Keratinocyte (primary cell): ENCODE measurements around the gene RPS18. TPM values are rescaled to one million over a fixed set of nuclear protein-coding genes. Genes with fewer than 3 reads are reported as not detected.

ENCODE experiments used
- DNase-seq: peaks from one replicate; pipeline ENCODE4 v3.0.0-alpha.2; 2011; ENCODE audit warnings: low read depth, missing footprints, low spot score
- FAIRE-seq: peaks from 2 replicates; lab custom pipeline; 2011; peaks lifted over from hg19 to GRCh38; lab: Jason Lieb, UNC
- H2AFZ ChIP-seq: 2 replicates; pipeline ENCODE4 v1.6.0; 2012; ENCODE audit warnings: low read length, control low read depth, inconsistent platforms; ENCODE audit not compliant: control insufficient read depth
- H3K27ac ChIP-seq: 2 replicates; pipeline ENCODE4 v1.5.1; 2011; ENCODE audit warnings: low read length; ENCODE audit not compliant: control insufficient read depth, insufficient read depth
- H3K27me3 ChIP-seq: 3 replicates; pipeline ENCODE4 v1.6.0; 2011; ENCODE audit warnings: low read length; ENCODE audit not compliant: control insufficient read depth, insufficient read depth; ENCODE audit errors: extremely low read depth
- H3K36me3 ChIP-seq, 2 experiments: 2 replicates in 1 of 2; 3 replicates in 1 of 2; pipeline ENCODE4 v1.5.1; 2011; ENCODE audit warnings: low read length in 2 of 2, mild to moderate bottlenecking in 1 of 2; ENCODE audit not compliant: control insufficient read depth in 2 of 2, insufficient read depth in 2 of 2; ENCODE audit errors: extremely low read depth in 1 of 2
- H3K4me1 ChIP-seq: 3 replicates; pipeline ENCODE4 v1.5.1; 2011; ENCODE audit warnings: low read length; ENCODE audit not compliant: control insufficient read depth, insufficient read depth; ENCODE audit errors: extremely low read depth
- H3K4me2 ChIP-seq: 3 replicates; pipeline ENCODE4 v1.6.0; 2011; ENCODE audit warnings: low read depth, low read length; ENCODE audit not compliant: control insufficient read depth, insufficient read depth; ENCODE audit errors: extremely low read depth
- H3K4me3 ChIP-seq, 3 experiments: fragments of 200-600 bp in 1 of 3; sonication (generic) in 1 of 3; 2 replicates in 2 of 3; 3 replicates in 1 of 3; pipeline ENCODE4 v1.5.1; 2011 to 2016; ENCODE audit warnings: low read length in 3 of 3, mild to moderate bottlenecking in 3 of 3, control low read depth in 2 of 3, inconsistent platforms in 1 of 3, low read depth in 1 of 3, mixed read lengths in 1 of 3, mixed run types in 1 of 3, moderate library complexity in 1 of 3; ENCODE audit not compliant: control insufficient read depth in 2 of 3, insufficient read depth in 2 of 3; ENCODE audit errors: extremely low read depth in 1 of 3
- H3K79me2 ChIP-seq: 2 replicates; pipeline ENCODE4 v1.6.0; 2012; ENCODE audit warnings: low read length; ENCODE audit not compliant: control insufficient read depth, insufficient read depth
- H3K9ac ChIP-seq: 3 replicates; pipeline ENCODE4 v1.6.0; 2011; ENCODE audit warnings: low read length; ENCODE audit not compliant: control insufficient read depth, insufficient read depth; ENCODE audit errors: extremely low read depth
- H3K9me1 ChIP-seq: 3 replicates; pipeline ENCODE4 v1.6.0; 2011; ENCODE audit warnings: low read length; ENCODE audit not compliant: control insufficient read depth, insufficient read depth; ENCODE audit errors: extremely low read depth
- H3K9me3 ChIP-seq: 2 replicates; pipeline ENCODE4 v1.5.1; 2012; ENCODE audit warnings: low read depth, low read length; ENCODE audit not compliant: control insufficient read depth
- H4K20me1 ChIP-seq: 3 replicates; pipeline ENCODE4 v1.6.0; 2011; ENCODE audit warnings: low read length; ENCODE audit not compliant: control insufficient read depth, insufficient read depth; ENCODE audit errors: extremely low read depth
- EZH2 ChIP-seq: IDR thresholded peaks from one replicate; pipeline ENCODE4 v1.6.1; 2012; ENCODE audit warnings: inconsistent platforms, mild to moderate bottlenecking, low read length, moderate library complexity
- dilution Hi-C: fragments of 300-500 bp; cut with MboI; formaldehyde crosslinking; loops from one replicate; pipeline ENCODE4 v1.7.0; 2020; ENCODE audit warnings: low sequenced_read_pairs; ENCODE audit not compliant: extremely low pct_ligation_motif_present
- polyA plus RNA-seq, 5 experiments: library from polyadenylated mRNA; depleted of rRNA in 3 of 5; stranded (reverse) in 3 of 5; stranded (forward) in 1 of 5; unstranded in 1 of 5; fragments of >200 nt; gene quantifications; 1 replicate in 1 of 5; 2 replicates in 3 of 5; 3 replicates in 1 of 5; pipeline versions ENCODE4 v1.2.1 to v1.2.3, GENCODE V29; 2011 to 2012; ENCODE audit warnings: missing spikeins in 2 of 5, low read depth in 1 of 5, low replicate concordance in 1 of 5
- TF ChIP-seq, protein P1 (sequence below), 3 experiments: IDR thresholded peaks in 1 of 3; conservative IDR thresholded peaks in 1 of 3; optimal IDR thresholded peaks in 1 of 3; 2 replicates in 2 of 3; 3 replicates in 1 of 3; pipeline versions ENCODE3 to v1.5.1; 2011; ENCODE audit warnings: low read length in 3 of 3, mild to moderate bottlenecking in 3 of 3, moderate library complexity in 2 of 3, control low read depth in 1 of 3, inconsistent platforms in 1 of 3; ENCODE audit not compliant: insufficient read depth in 2 of 3; ENCODE audit errors: extremely low read depth in 1 of 3

The RPS18 gene
- polyA plus RNA-seq, 1 donor (not counting 4 experiments of a cell fraction or from before 2014, with no cell fraction given) = 6,374 TPM

DNA sequence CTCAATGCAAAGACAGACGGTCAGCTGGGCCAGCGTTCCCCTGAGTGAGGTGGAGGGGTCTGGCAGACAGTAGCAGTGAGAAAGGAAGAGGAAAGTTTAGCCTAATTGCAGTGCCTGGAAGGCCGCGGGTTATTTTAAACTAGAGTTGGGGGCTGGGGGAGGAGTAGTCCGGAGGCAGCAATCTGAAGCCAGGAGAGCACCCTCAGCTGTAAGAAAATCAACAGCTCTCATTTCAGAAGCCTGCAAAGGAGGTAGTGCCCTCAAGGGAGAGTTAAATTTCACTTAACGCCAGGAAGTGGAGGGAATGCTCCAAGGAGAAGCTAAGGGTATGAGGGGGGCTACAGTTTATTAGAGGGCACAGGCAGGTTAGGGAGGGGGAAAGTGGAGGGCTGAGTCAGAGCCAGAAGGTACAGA, 36.6 kb upstream of the RPS18 start:
- Histone ChIP-seq H2AFZ (no peak overlapping the region), H3K4me2 (no peak overlapping the region), H3K4me3 (no peak overlapping the region), H3K9ac (no peak overlapping the region), H3K9me1 (no peaks in the 10 kb centered on the region), H3K27me3 (peaks cover 7% of the 10 kb centered on the region), H3K4me1 (no peaks in the 10 kb centered on the region), H4K20me1 (no peaks in the 10 kb centered on the region), H3K36me3 (no peaks in the 10 kb centered on the region), H3K79me2 (no peaks in the 10 kb centered on the region), H3K27ac (no peak overlapping the region), H3K9me3 (no peaks in the 10 kb centered on the region)
- dilution Hi-C loops = no loop called here
- DNase-seq (no peak), FAIRE-seq (no peak)
- no peak for TF ChIP-seq EZH2
- TF ChIP-seq, protein P1, sequence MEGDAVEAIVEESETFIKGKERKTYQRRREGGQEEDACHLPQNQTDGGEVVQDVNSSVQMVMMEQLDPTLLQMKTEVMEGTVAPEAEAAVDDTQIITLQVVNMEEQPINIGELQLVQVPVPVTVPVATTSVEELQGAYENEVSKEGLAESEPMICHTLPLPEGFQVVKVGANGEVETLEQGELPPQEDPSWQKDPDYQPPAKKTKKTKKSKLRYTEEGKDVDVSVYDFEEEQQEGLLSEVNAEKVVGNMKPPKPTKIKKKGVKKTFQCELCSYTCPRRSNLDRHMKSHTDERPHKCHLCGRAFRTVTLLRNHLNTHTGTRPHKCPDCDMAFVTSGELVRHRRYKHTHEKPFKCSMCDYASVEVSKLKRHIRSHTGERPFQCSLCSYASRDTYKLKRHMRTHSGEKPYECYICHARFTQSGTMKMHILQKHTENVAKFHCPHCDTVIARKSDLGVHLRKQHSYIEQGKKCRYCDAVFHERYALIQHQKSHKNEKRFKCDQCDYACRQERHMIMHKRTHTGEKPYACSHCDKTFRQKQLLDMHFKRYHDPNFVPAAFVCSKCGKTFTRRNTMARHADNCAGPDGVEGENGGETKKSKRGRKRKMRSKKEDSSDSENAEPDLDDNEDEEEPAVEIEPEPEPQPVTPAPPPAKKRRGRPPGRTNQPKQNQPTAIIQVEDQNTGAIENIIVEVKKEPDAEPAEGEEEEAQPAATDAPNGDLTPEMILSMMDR (optimal IDR thresholded peaks at IDR 0.05 in 1 of 3, IDR thresholded peaks at IDR 0.05 in 1 of 3, conservative IDR thresholded peaks at IDR 0.05 in 1 of 3; ENCODE audit: extremely low read depth in 1 of 3, insufficient read depth in 2 of 3, low read length in 3 of 3) = no peak

- Histone ChIP-seq H3K79me2 (no peaks in the 10 kb centered on the region), H3K4me2 (no peak overlapping the region), H3K4me3 (no peak overlapping the region), H3K27me3 (peaks cover 7% of the 10 kb centered on the region), H2AFZ (no peak overlapping the region), H3K9me3 (no peaks in the 10 kb centered on the region), H3K4me1 (no peaks in the 10 kb centered on the region), H4K20me1 (no peaks in the 10 kb centered on the region), H3K9ac (no peak overlapping the region), H3K36me3 (no peaks in the 10 kb centered on the region), H3K9me1 (no peaks in the 10 kb centered on the region), H3K27ac (no peak overlapping the region)
- no peak for DNase-seq
- TF ChIP-seq EZH2 = no peak
- TF ChIP-seq, protein P1 (optimal IDR thresholded peaks at IDR 0.05 in 1 of 3, IDR thresholded peaks at IDR 0.05 in 1 of 3, conservative IDR thresholded peaks at IDR 0.05 in 1 of 3; ENCODE audit: extremely low read depth in 1 of 3, insufficient read depth in 2 of 3, low read length in 3 of 3) = no peak
- dilution Hi-C loops = no loop called here
- FAIRE-seq = no peak
Measured at GRCh38 chr6:33236328-33236727, 35.5 kb upstream of the RPS18 start.
